ENCODE measurements around the gene KRT2.

Gene KRT2

DNA sequence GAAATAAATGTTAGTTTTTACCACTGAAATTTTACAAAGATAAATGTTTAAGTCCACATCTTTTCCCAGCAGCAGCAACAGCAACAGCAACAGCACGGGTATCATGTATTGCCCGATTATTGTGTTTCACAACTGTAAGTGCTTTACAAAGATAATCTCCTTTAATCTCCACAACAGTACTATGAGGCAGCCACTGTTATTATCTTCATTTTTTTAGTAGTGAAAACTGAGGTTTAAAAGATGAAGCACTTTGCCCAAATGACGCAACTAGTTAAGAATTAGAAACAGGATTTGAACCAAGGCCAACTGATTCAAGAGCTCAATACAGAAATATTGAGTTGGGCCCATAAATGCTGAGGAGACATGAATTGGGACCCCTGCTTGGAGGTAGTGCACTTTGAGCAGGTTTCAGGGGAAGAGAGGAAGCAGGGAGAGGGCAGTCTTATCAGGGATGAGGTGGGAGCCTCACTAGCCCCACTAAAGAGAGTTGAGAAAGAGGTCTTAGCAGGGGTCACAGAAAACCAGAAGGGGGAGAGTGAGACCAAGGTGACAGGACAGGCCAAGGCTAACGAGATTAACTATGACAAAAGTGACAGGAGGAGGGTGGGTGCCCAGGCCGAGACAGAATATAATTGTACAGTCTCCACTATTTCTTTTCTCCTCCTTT, 15.3 kb downstream of the KRT2 start:
- DNase-seq (ENCODE audit: low read depth), result no peak
- no peak overlapping the region for H3K4me3 ChIP-seq (ENCODE audit: low read length)
- TF ChIP-seq, protein P1, sequence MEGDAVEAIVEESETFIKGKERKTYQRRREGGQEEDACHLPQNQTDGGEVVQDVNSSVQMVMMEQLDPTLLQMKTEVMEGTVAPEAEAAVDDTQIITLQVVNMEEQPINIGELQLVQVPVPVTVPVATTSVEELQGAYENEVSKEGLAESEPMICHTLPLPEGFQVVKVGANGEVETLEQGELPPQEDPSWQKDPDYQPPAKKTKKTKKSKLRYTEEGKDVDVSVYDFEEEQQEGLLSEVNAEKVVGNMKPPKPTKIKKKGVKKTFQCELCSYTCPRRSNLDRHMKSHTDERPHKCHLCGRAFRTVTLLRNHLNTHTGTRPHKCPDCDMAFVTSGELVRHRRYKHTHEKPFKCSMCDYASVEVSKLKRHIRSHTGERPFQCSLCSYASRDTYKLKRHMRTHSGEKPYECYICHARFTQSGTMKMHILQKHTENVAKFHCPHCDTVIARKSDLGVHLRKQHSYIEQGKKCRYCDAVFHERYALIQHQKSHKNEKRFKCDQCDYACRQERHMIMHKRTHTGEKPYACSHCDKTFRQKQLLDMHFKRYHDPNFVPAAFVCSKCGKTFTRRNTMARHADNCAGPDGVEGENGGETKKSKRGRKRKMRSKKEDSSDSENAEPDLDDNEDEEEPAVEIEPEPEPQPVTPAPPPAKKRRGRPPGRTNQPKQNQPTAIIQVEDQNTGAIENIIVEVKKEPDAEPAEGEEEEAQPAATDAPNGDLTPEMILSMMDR (IDR thresholded peaks at IDR 0.05; ENCODE audit: insufficient read depth, low read depth, low read length, missing control alignments), result no peak

DNA sequence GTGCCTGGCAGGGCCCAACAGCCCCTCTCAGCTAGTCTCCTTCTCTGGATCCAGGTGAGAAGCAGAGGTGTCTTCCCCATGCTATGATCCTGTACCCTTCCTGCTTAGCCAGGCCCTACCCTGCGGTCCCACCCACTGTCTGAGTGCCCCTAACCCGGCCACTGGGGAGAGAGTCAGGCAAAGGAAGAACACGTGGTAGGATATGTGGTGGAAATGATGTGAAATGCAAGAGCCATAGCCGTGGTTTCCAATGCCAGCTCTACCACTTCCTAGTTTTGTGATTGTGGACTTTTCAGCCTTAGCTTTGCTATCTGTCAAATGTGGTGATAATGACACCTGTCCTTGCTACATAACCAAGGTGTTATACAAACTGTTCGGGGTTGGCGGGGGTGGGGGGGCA, 15.8 kb downstream of the KRT2 start:
- DNase-seq (ENCODE audit: low read depth), result no peak
- no peak overlapping the region for H3K4me3 ChIP-seq (ENCODE audit: low read length)
- TF ChIP-seq, protein P1 (IDR thresholded peaks at IDR 0.05; ENCODE audit: insufficient read depth, low read depth, low read length, missing control alignments), result no peak

DNA sequence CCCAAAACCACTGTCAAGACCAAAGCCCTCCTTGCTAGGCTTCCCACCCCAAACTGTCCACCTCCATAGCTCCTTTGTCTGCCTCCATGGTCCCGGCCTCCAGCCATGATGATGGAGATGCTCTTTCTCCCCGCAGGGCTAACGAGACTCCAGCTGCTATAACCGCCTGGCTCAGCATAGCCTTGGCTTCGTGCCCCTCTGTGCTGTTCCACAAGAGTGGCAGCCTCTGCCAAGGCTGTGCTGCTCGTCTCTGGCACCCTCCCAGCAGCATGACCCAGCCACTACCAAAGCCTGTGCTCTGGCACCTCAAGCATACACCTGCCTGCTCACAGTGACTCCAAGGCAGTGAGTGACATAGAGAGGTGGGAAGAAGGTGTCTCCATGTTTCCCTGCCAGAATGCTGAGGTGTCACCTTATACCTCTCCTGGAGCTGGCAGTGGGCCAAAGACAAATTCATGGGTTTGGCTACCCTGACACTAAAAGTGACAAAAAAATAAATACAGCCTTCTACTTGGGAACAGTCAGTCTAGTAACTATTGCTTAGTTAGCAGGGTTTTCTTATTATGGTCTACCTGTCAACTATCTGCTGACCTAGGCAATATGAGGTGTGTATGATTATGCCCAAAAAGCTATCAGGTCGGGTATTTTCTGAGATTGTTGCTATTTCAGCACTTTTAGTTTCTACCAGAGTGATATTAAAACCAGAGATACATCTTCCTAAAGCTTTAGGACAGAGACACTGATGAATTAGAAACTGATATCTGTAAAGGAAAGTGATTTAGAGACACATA, 17.6 kb downstream of the KRT2 start:
- TF ChIP-seq, protein P1 (IDR thresholded peaks at IDR 0.05; ENCODE audit: insufficient read depth, low read depth, low read length, missing control alignments), result no peak
- DNase-seq (ENCODE audit: low read depth), result no peak
- no peak overlapping the region for H3K4me3 ChIP-seq (ENCODE audit: low read length)

DNA sequence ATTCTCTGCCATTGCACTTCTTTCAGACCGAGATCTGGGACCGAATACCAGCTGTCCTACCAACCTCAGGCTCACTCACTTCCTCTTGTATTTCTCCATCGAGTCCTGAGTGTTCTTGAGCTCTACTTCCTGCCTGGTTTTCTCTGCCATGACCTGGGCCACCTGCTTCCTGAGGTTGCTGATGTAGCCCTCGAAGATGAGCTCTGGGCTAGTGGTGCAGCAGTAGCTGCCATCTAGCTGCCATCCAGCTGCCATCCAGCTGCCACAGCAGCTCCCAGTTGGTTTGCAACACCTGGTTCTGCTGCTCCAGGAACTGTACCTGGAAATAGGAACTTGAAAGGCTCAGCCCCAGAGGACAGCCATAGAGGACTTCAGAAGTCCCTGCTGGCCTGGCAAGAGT, 18.6 kb downstream of the KRT2 start:
- H3K4me3 ChIP-seq (ENCODE audit: low read length), result no peak overlapping the region
- DNase-seq (ENCODE audit: low read depth), result no peak
- TF ChIP-seq, protein P1 (IDR thresholded peaks at IDR 0.05; ENCODE audit: insufficient read depth, low read depth, low read length, missing control alignments), result no peak

DNA sequence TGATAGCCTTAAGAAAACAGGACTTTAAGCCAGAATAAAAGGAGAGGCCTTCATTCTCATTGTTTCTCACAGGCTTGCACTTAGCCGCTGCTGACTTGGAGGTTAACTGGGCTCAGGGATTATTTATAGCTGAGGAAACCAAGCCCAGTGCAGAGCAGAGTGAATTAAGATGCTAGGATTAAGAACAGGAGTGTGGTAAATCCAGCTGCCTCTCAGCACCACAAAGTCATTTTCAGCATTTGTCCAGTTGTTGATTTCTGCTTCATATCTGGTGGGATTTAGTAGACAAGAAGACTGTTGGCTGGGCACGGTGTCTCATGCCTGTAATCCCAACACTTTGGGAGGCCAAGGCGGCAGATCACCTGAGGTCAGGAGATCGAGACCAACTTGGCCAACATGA, 19.4 kb downstream of the KRT2 start:
- no peak for DNase-seq (ENCODE audit: low read depth)
- TF ChIP-seq, protein P1 (IDR thresholded peaks at IDR 0.05; ENCODE audit: insufficient read depth, low read depth, low read length, missing control alignments), result no peak
- H3K4me3 ChIP-seq (ENCODE audit: low read length), result no peak overlapping the region

DNA sequence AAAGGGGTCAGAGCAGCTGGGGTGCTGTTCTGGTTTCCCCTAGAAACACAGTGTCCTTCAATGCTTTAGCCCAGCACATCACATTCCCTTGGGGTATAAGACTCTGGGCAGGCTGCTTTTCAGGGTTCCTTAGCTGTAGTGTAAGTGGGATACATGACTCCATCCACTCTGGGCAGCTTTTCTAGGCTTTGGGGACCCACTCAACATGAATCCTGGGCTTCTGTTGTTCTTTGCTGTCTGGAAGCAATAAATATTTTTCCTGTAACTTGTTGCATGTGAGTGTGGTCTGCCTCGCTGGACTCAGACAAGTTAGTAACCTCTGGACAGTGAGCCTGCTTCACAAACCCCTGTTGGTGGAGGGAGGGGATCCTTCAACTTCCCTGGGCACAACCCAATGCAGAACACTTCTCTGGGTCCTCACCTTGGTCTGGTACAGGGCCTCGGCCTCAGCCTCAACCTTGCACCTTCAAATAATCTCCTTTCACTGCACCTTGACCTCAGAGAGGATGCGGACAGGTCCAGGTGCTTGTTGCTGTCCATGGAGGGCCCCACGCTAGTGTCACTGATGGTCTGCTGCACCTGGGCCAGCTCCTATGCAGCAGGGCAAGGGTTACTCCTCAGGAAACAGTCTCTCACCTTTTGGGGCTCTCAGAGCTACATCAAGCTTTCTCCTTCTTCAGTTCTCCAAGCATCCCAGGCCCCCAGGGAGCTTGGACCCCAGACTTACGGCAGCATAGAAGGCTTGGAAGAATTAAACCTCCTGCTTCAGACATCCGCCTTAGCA, 20.1 kb downstream of the KRT2 start:
- H3K4me3 ChIP-seq (ENCODE audit: low read length), result no peak overlapping the region
- TF ChIP-seq, protein P1 (IDR thresholded peaks at IDR 0.05; ENCODE audit: insufficient read depth, low read depth, low read length, missing control alignments), result no peak
- DNase-seq (ENCODE audit: low read depth), result no peak

Measured in epithelial cell of esophagus (primary cell).